Embryonic facial prominence (tissue), 1 donor: ENCODE data around the gene KLHL17.
"Not testable (repeated sequence)": the region's sequence is repeated elsewhere in the genome, so short reads cannot be mapped to it uniquely, and the experiment has no call there.

Experiments
- DNase-seq: peaks from one replicate; pipeline ENCODE4 v3.0.0-alpha.2; 2016; ENCODE audit errors: extremely low spot score

Gene KLHL17

DNA sequence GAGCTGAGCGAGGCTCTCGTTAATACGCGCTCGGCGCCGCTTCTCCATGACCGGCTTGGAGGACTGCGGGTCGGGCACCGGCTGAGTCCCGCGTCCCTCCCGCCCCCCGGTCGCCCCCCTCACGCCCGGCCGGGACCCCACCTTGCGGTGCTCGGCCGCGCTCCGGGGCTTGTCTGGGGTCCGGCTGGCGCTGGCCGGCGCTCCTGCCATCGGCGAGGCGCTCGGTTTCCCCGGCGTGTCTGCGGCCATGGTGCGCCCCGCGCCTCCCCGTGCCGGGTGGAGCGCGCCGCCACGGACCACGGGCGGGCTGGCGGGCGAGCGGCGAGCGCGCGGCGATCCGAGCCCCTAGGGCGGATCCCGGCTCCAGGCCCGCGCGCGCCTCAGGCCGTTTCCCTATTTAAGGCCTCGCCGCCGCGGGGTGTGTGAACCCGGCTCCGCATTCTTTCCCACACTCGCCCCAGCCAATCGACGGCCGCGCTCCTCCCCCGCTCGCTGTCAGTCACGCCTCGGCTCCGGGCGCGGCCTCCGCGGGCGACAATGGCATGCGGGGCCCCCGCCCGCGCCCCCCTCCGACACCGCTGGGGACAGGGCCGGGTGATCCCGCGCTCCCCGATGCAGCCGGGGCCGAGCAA, 39.5 kb downstream of the KLHL17 start, which contains the start of gene HES4:
Gene HES4, minus strand, starts transcription at position 373 of the 632 bp plus-strand sequence. Its CDS starts 124 bp downstream, at position 249.
- DNase-seq = peak; percentile 74

DNA sequence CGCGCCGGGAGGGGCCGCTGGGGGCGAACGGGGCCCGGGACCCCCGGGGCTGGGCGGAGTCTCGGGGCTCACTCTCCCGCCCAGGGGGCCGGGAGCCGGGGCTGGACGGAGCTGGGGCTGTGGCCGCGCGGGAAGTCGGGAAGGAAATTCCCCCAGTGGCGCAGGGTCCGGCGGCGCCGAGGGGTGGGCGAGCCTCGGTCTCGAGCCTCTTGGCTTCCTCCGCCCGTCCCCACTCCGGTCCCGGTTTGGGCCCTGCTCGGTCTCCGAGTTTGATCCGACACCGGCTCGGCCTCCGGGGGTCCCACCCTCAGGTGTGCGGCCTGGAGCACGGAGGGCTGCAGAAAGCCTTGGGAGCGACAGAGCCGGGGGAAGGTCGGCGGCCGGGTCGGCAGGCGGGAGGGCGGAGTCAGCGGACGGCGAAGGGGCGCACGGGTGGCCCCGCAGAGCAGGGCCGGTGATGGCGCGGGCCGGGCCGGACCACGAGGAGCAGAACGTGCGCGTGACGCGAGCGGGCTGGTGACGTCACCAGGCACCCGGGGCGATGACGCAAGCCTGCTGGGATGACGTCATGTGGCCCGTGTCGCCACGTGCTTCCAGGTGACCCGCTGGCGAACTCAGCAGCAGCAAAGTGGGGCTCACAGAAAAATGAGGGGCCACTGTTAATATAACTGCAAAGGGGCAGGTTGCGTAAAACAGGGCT, 40.1 kb downstream of the KLHL17 start:
- DNase-seq = peak; percentile 71

DNA sequence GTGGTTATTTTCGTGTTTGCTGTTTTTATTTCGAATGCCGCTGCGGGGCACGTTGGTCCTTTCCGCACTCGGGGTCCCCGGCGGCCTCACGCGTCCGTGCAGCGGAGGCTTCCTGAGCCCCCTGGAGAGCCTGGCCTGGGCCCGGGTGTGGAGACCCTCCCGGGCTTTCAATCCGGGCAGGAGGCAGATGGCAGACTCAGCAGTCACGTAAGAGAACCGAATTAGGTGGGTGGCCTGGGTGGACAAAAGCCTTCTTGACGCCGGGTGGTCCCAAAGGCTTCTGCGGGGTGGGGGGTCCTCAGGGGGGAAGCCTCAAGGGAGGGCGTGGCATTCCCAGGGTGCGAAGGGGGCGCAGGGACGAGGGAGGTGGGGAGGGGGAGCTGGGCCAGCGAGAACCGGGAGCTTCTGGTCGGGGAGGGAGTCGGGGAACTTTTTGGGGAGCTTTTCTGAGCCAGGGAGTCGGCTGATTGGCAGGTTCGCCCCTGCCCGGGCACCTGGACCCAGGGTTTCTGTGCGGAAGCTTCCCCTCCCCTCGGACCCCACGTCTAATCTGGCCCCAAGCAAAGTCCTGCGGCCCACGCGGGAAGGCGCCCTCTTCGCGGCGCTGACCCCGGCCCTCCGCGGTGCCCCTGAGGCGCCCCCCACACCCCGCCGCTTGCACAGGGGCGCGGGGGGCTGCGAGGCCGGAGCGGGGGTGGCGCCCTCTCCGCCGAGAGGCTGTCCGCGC, 40.8 kb downstream of the KLHL17 start:
- DNase-seq = peak; percentile 34

DNA sequence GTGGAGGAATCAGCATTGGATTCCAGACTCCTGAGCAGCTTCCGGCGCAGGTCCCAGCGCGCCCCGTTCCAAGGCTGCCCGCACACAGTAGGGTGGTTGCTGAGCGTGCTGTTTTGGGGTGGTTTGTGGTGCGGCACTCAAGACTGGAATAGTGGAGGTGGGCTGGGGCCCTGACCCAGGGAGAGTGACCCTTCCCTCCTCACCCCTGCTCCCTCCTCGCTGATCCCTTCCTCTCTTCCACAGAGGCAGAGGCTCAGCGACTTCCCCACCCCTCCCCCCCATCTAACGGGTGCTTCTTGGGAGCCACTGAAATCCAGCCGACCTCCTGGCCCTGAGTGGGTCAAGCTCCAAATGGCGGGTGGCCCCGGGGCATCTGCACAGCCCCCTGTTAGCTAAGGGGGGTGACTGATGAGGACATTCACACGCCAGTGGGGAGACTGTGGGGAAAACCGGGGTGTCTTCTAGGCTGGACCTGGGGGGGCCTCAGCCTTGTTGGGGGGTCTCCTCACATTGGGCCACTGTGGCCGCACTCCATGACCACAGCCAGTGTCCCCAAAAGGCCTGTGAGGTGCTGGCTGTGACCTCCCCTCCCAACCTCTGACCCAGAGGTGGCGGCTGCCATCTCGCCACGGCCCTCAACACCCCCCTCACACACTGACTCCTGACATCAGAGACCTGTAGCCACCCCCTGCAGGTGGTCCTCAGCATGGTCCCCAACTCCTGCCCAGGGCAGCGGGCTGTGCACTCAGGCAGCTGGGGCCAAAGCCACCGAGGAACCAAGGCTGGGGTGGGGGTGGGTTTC, 43.4 kb downstream of the KLHL17 start:
- DNase-seq = no peak

DNA sequence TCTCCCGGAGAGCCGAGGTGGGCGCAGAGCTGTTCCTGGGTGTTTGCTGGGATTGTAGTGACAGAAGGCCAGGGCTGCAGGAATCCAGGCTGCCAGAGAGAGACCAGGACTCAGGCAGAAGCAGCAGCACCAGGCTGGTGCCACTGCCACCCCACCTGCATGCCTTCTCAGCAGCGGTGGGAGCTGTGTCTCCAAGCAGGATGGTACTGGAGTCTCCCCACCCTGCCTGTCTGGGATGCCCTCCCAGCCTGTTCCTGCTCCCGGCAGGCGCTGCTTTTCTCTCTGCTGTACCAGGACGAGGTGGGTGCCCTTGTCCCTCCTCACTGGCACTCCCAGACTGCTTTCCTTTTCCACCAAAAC, 44.0 kb downstream of the KLHL17 start:
- no peak for DNase-seq

DNA sequence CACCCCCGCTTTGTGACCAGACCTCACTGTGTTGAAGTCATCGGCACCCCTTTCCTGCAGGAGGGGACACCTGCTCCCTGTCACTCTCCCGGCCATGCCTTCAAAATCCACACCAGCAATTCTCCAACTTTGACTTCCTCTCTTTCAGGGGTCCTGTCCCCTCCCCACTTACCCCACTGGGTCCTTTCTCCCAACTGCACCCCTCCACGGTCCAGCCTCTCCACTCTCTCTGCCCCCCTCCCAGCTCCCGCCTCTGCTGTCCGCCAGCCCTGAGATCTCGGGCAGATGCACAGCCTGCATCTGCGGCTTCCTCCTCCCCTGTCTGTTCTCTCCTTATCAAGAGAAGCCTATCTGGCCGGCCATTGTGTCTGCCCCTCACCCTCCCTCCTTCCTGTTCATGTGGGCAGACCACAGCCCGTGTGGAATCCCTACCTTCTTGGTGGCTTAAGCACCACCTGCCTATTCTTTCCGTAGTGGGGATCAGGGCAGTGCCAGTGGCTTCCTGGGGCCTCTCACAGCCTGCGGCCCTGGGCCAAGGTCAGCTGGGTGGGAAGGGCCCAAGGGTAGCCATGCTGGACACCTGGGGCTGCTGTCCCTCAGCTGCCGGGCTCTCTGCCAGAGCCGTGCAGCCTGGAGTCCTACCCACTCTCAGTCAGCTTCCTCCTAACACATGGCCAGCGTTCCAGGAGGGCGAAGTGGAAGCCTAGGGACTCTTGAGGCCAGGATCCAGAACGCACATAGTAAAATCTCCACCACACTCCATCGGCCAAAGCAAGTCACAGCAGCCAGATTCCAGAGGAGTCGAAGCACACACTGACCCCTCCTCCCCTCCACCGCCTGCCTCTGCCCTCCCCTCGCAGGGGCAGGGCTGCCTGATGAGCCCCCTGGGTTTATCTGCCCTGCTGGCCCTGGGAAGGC, 44.7 kb downstream of the KLHL17 start:
- DNase-seq = no peak

DNA sequence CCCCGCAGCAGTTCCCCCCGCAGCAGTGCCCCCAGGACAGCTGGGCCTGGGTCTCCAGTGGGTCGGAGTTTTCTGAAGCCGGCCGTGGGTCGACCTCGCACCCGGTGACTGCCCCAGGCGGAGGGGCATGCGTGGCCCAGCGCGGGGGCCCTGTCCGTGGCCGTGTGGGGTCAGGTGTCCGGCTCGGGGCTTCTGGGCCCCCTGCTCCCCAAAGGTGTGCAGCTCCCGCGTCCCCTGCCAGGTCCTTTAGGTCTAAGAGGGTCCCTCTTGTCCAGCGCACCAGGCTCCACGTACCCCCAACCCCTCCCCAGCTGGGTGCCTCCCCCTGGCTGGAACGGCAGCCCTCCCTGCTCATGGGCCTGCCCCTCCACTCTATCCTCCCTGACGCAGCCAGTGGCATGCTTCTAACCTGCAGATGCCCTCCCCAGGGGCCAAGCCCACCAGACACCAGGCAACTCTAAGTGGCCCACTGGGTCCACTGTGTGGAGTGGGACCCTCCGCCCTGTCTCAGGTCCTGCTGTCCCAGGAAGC, 45.5 kb downstream of the KLHL17 start:
- no peak for DNase-seq

DNA sequence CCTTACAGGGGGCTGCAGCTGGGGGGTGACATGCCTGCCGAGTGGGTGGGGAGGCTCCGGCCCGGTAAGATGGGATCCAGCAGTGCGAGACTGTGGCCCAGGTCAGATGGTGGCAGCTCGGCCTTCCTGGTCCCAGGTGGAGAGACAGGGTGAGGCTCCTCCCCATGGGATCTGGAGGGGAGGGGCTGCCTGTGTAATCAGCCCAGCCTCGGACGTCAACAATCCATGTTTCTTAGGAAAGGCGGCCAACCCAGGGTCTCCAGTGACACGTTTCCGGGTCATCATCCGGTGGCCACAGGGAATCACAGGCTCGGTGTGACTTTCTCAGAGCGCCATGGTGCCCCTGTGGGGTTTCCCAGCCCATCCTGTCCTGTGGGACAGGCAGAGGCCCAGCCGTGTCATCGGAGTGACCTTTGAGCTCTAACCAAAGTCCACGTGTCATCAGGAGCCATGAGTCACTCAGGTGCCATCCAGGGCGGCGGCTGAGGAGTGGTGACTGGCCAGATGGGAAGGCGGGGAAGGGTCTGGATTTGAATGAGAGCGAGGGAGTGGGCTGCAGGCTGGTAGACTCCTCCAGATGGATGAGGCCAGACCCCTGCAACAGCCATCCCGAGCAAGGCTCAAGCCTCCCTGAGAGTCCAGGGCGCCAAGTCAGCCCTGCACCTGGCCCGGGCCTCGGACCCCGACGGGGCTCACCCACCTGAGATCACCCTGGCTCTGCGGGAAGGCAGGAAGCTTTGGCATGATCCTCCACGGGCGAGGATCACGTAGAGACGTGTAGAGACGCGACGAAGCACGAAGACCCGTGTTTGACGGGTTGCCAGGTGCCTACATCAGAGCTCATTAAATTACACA, 46.1 kb downstream of the KLHL17 start:
- DNase-seq = no peak

DNA sequence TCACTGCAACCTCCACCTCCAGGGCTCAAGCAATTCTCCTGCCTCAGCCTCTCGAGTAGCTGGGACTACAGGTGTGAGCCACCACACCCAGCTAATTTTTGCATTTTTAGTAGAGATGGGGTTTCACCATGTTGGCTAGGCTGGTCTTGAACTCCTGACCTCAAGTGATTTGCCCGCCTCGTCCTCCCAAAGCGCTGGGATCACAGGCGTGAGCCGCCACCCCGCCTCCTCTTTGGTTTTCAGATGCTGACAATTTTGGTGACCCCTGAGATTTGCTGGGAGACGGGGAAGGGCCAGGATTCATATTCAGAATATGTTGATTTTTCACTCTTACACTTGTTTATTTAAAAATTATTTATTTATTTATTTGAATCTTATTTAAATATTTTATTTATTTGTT, 49.7 kb downstream of the KLHL17 start:
- not testable (repeated sequence) for DNase-seq

DNA sequence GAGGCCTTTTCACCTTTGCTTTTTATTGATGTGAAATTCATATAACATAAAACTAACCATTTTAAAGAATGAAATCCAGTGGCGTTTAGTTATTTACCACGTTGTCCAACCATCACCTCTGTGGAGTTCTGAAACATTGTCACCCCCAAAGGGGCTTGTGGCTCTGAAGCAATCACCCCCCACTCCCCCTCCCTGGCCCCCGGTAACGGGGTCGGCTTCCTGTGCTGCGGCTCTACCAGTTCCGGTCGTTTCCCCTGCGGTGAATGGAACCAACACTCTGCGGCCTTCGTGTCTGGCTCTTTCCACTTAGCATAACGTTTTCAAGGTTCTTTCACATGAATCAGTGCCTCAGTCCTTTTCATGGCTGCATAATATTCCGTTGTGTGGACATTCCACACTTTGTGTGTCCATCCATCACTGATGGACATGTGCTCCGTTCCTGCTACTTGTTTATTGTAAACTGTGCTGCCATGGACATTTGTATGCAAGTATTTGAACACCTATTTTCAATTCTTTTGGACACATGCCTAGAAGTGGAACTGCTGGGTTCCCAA, 51.1 kb downstream of the KLHL17 start:
- no peak for DNase-seq

DNA sequence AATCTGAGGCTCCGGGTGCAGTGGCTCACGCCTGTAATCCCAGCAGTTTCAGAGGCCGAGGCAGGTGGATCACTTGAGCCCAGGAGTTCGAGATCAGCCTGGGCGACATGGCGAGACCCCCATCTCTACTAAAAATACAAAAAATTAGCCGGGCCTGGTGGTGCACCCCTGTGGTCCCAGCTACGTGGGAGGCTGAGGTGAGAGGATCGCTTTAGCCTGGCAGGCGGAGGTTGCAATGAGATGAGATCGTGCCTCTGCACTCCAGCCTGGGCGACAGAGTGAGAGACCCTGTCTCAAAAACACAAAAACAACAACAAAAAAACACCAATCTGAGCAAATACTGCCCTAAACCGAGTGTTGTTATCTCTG, 52.3 kb downstream of the KLHL17 start:
- DNase-seq = not testable (repeated sequence)

DNA sequence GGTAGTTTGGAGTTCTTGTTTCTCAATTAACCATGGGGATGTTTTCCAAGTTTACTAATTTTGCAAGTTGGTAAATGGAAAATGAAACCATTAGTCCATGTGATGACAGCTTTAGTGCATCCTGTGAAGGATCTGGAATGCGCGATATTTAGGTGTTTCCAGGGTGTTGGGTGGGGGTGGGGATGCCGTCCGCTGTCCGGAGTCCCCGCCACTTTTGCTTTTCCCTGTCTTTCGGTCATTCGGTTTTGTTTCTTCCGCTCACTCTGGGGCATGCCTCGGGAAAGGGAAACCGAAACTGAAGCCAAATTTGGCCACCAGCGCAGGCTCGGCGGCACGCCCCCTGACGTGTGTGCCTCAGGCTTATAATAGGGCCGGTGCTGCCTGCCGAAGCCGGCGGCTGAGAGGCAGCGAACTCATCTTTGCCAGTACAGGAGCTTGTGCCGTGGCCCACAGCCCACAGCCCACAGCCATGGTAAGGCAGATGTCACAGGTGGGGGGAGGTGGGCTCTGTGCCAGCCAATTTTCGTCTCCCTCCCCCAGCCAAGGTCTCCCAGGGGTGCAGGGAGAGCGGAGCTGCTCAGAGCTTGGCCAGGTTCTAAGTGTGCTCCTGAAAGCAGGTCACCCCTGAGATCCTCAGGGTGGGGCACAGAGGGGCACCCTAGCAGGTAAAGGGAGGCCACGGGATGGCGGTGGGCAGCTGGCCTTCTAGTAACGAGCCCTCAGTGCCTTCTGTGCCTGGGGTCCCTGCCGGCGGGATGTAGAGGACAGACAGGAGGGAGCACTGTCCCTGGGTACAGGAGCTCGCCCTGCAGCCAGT, 52.9 kb downstream of the KLHL17 start, which contains the start of gene ISG15:
Gene ISG15, plus strand, starts transcription at position 393 of the 817 bp plus-strand sequence. Its CDS starts 77 bp downstream, at position 470.
- no peak for DNase-seq

DNA sequence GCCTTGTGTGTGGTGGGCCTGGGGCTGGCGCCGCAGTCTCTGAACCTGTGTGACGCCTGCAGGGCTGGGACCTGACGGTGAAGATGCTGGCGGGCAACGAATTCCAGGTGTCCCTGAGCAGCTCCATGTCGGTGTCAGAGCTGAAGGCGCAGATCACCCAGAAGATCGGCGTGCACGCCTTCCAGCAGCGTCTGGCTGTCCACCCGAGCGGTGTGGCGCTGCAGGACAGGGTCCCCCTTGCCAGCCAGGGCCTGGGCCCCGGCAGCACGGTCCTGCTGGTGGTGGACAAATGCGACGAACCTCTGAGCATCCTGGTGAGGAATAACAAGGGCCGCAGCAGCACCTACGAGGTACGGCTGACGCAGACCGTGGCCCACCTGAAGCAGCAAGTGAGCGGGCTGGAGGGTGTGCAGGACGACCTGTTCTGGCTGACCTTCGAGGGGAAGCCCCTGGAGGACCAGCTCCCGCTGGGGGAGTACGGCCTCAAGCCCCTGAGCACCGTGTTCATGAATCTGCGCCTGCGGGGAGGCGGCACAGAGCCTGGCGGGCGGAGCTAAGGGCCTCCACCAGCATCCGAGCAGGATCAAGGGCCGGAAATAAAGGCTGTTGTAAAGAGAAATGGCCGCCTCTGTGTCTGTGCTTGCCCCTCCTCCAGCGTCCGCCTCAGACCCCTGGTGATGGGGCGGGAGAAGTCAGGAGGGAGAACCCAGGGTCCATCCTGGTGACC, 53.7 kb downstream of the KLHL17 start:
- no peak for DNase-seq

DNA sequence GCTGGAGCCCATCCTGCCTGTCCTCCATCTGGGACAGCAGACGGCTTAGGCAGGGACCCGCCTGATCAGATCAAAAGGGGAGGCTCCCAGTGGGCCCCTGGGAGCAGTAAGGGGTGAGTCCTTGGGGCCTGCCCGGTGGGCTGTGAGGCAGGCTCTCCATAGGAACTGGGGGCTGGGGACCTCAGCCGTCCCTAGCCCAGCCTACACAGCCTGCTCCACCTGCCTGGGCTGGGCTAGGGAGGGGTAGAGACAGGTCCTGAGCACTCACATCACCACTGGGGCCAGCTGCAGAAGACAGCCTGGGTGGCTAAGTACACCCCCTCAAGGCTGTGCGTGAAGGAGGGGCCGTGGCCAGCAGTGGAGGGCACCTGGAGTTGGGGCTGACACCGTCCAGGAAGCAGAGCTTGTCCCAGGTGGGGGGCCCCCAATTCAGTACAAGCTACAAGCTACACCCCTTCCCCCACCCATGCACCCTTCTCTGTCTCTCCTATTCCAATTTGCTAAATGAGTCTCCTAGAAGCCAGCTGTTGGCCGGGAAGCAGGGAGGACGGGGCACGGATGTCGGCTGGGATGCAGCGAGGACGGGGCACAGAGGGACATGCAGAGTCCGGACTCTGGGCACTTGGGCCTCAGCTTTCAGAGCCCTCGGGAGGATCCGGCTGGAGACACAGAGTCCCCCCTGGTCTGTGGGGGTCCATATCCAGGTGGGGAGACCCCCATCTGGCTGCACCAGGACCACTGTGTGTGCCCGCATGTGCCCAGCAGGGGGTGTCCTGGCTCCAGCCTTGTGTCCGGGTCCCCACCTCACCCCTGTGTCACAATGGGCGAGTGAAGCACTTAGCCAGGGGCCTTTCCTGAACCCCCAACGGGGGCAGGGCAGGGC, 54.7 kb downstream of the KLHL17 start:
- no peak for DNase-seq
